NCI-H1048 (cell line): Measurements from ENCODE around the gene POU3F1.
A peak's percentile ranks its signal among the peaks of the same experiment; 100 is the strongest.
"Not testable (repeated sequence)": the region's sequence is repeated elsewhere in the genome, so short reads cannot be mapped to it uniquely, and the experiment has no call there.

Experiments
- DNase-seq: peaks from one replicate; lab custom pipeline; 2025; lab: John Stamatoyannopoulos, UW

Gene POU3F1

DNA sequence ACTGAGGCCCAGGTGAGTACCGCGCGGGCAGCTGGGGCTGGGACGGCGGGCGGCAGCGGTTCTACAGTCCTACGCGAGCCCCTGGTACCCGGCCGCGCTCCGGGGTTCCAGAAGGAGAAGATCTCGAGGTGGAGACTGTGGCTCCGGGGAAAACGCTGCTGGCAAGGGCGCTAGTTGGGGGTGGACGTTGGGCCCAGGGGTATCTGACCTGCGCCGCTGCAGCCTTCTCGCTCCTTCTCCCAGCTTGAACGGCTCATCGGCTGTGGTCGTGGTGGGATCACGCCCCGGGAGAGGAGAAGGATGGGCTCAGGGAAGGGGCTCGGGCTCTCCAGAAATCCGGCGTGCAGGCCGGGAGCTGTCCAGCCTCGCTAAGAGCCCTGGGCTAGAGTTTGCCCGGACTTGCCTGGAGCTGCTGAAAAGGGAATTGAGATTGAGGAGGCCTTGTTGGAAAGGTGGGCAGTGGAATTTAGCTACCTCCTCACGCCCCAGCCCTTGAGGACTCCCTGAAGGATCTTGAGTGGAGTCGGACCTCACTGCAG is 1.1 kb upstream of the POU3F1 start:
- no peak for DNase-seq

DNA sequence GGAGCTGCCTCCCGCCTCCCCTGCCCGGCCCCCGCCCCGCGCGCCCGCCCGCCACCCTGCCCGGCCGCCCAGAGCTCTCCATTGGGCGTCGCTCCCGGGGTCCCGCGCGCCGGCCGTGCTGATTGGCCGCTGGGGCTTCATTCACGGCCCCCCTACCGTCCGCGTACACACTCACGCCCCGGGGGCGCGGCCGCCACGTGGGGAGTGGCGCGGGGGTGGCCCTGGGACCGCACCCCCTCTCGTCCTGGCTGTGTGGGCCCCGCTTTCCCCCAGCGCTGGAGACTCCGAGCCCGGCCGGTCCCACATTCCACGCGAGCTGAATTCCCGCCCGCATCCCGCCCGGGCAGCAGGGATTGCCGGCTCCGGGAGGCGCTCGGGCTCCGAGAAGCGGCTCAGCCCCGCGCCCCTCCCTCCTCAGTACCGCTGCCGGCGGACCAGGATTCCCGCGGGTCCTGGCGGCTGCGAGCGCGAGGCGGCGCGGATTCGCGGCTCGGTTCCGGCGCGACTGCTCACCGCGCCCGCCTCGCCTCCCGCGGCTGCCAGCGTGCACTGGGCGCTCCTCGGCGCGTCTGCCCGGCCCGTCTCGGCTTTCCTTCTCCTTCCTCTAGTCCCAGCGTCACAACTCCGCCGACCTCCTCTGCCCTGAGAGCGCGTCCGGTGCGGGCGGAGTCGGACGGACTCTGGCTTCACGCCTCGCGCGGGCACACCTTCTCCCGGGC is 450 bp upstream of the POU3F1 start:
- peak; percentile 74 for DNase-seq

DNA sequence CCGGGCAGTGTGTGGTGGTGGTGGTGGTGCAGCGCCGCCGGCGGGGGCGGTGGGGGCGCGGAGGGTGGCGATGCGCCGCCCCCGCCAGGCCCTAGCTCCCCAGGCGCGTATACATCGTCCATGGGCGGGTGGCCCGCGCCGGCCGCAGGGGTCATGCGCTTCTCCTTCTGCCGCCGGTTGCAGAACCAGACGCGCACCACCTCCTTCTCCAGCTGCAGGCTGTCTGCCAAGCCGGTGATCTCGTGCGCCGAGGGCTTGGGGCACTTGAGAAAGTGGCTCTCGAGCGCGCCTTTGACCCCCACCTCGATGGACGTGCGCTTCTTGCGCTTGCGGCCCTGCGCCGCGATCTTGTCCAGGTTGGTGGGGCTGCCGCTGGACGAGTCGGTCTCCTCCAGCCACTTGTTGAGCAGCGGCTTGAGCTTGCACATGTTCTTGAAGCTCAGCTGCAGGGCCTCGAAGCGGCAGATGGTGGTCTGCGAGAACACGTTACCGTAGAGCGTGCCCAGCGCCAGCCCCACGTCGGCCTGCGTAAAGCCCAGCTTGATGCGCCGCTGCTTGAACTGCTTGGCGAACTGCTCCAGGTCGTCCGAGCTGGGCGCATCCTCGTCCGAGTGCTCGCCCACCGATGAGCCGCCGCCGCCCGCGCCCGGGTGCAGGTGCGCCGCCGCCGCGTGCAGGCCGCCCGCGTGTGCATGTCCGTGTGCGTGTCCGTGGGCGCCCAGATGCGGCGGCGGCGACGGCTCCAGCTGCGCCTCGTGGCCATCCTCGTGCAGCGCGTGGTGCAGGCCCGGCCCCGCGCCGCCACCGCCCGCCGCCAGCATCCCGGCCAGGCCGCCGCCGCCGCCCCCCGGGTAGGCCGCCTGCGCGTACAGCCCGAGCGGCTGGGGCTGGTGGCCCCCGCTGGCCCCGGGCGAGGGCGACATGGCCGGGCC is 926 bp downstream of the POU3F1 start:
- DNase-seq = no peak

DNA sequence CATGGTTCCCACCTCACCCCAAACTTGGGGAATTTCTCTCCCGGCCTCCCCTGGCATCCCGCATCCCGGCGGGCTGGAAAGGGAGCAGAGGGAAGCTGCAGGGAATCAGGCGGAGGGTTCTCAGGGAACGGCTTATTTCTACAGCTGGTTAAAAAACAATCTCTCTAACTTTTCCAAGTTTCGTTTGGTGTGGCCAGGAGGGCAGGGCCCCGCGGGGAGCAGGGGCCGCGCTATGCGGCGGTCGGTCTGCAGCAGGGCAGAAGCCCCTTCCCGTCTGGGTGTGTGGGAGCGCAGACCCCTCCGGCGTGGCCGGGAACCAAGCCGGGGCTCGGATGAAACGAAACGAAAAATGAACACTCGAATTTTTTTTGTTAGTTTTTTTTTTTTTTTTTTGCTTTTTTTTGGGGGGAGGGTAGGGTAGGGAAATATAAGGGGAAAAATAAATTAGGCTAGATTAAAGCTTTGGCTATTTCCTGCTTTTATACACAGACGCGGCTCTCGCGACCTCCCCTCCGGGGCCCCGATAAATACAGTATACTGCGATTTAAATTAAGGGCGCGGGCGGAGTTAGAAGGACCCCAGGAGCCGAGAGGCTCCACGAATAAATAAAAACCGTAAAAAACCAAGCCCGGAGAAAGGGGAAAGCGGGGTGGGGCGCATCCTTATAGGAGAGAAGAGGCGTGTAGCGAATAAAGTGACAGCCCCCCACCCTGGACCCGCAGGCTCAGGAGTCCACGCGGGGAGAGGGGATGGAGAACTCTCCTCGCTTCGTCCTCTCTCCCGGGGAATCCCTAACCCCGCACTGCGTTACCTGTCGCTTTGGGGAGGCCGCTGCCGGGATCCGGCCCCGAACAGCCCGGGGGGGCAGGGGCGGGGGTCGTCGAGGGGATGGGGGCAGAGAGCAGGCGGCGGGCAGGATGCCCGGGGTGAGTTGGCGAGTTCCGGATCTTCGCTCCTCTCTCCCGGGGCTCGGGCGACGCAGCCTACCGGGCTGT is 2.1 kb downstream of the POU3F1 start:
- no peak for DNase-seq

DNA sequence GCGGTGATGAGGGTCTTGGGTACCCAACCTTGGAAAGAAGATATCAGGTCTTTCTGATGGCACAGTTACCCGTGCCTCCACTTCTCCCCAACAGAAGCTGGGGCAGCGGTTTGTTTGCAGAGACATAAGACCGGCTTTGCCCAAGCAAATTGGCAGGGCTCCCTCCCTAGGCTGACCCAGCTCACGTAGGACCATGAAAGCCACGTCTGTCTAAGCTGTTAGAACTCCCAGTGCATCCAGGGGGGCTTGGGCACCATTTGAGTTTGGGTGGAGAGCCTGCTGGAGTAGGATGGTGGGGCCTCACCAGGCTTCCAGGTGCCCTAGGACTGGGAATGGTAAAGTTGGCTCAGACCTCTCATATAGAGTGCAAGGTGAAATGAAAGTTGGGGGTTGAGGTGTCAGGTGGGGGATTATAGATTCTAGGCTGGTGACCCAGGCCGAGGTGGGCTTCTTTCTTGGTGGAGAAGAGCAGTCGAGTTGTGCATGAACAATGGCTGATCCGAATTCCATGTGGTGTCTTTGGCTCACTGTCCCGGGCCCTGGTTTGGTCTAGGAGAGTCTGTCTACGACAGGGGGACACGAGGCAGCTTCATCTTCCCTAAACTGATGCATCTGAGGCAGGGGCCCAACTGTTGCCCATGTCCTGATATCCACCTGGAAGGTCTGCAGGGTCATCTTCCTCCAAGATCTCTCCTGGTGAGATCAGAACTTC is 3.4 kb downstream of the POU3F1 start:
- no peak for DNase-seq

DNA sequence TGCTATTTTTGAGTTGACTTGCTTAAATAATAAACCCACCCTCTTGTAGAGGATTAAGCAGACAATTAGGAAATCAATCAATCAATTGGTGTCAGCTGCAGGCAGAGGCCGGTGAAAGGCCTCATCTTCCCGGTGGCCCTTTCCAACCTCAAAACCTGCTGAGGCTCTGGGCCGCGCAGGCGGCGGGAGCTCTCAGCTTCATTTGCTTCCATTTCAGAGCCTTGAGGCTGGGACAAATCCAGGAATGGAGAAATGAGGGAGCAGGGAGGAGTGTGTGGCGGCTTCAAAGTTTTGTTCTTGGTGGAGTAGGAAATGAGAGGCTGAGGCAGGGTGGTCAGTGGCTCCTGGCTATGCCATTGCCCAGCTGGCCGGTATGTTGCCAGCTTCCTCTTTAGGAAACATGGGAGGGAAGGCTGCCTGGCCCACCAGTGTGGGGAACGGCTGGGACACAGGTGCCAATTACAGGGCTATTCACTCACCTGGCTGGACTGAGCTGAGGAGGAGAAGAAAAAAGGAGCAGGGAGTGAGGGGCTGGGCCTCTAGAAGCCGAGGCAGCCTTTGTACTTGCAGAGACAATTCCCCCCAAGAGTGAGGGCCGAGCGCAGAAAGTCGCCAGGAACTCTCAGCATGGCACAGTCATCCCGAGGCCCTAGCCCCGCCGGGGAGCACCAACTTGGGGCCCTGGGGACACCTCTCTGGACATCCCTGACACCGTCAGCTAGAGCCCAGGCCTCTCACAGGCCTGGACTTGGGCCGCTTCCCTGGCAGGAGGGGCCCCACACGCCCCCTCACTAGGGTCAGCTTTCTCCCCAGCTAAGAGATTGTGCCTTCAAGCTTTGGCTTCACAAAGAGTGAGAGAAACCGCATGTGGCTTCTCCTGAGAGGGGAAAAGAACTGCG is 4.4 kb downstream of the POU3F1 start:
- no peak for DNase-seq

DNA sequence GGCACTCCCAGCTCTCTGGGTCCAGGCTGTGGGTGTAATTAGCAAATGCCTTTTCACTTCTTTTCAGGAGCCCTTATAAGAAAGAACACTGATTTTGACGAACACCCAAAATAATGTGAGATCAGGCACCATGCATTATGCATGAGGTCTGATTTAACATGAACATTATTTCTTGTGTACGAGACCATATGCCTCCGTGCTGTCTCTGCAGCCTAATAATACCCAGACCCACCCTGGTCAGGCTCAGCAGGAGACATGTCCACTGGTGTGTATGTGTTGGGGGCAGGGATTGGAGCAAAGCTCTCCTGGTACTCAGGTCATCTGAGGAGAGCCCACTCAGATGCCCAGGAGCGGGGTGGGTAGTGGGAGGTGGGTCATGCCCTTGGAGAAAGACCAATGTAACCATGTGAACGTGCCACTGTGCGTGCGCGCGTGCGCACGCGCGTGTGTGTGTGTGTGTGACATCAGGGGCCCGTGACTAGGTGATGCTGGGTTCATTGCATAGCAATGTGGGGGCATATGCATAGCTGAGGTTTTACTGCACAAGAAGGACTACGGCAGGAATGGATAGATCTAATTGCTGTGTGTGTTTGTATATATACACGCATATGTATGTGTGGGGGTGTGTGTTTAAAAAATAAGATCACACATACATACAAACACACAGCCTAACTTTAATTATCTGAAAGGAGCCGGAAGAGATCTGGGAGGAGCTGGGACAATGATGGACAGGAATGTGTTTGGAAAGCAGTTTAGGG is 7.1 kb downstream of the POU3F1 start:
- no peak for DNase-seq

DNA sequence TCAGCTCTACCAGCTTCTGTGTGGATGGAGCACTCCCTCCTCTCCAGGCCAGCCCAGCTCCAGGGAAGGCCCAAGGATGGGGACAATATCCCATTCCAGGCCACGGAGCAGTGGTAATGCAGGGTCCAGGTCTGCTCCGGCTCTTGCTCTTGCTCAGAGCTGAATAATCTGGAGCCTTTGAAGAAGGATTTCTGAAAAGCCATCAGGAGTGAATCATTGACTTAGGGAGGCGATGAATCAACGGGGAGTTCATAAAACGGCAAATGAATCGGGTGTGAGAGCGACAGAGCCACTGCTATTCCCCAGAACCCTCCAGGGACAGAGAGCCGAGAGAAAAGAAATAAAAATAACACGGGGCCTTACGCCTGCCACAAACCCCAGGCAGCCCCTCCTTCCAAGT is 7.7 kb downstream of the POU3F1 start:
- no peak for DNase-seq

DNA sequence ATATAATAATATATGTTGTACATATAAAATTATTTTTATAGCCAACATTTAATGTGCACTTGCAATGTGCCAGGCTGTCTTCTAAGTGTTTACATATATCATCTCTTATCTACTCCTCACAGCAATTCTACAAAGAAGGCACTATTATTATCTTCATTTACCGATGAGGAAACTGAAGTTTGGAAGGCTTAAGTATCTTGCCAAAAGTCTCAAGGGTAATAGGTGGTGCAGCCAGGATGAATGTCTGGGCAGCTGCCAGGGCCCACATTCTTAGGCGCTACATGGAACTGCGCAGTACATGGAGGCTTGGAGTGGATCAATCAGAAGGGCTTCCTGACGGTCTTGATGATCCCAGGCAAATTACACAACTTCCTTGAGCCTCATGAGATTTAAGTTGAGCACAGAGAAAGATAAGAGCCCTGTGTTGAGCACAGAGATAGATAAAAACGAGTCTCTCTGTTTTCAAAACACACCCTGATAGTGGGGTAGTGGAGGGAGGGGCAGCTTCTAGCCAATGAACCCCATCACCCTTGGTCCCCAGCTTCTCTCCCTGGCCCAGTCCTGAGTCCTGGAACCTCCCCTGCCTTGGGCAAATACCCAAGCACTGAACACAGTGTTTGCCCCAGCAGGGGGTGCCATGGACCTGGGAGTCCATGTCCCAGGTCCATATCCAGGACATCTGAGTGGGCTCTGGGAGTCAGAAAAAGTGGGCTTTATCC is 9.2 kb downstream of the POU3F1 start:
- no peak for DNase-seq

DNA sequence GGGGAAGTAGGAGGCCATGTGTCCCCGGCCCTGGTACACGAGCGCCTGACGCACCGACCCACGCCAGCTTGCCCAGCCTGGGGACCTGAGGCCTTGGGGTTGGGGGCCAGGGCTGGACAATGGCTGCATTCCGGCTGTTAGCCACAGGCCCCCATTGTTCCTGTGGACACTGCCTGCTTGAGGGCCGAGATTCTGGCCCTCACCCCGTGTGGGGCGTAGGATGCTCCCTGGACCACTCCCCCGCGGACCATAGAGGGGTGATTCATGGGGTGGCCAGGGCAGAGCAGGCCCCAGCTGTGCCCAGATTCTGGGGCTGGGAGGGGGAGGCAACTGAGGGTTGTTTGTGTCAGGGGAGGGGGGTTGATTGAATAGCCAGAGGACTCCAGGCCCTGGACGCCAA is 11.7 kb downstream of the POU3F1 start:
- DNase-seq = no peak

DNA sequence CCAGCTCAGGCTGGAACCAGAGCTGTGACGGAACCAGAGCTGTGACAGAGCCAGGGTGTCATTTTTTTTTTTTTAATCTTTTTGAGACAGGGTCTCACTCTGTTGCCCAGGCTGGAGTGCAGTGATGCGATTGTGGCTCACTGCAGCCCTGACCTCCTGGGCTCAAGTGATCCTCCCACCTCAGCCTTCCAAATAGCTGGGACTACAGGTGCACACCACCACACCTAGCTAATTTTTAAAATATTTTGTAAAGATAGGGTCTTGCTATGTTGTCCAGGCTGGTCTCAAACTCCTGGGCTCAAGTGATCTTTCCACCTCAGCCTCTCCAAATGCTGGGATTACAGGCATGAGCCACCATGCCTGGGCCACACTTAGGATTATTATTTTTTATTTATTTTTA is 13.6 kb downstream of the POU3F1 start:
- not testable (repeated sequence) for DNase-seq

DNA sequence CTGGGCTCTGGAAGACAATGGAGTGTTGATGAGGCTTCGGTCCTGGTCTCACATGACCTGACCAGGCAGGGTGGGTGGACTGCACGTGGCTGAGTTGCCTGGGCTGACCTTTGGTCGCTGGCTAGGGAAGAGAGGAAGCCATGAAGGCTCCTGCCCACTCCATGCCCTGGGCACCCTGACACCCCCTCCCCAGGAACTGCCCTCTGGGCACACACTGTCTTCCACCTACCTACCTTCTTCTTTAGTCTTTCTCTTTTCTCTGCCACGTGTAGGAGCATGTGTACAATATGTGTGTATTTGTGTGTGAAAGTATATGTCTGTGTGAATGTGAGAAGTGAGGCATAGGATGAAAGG is 15.1 kb downstream of the POU3F1 start:
- no peak for DNase-seq

DNA sequence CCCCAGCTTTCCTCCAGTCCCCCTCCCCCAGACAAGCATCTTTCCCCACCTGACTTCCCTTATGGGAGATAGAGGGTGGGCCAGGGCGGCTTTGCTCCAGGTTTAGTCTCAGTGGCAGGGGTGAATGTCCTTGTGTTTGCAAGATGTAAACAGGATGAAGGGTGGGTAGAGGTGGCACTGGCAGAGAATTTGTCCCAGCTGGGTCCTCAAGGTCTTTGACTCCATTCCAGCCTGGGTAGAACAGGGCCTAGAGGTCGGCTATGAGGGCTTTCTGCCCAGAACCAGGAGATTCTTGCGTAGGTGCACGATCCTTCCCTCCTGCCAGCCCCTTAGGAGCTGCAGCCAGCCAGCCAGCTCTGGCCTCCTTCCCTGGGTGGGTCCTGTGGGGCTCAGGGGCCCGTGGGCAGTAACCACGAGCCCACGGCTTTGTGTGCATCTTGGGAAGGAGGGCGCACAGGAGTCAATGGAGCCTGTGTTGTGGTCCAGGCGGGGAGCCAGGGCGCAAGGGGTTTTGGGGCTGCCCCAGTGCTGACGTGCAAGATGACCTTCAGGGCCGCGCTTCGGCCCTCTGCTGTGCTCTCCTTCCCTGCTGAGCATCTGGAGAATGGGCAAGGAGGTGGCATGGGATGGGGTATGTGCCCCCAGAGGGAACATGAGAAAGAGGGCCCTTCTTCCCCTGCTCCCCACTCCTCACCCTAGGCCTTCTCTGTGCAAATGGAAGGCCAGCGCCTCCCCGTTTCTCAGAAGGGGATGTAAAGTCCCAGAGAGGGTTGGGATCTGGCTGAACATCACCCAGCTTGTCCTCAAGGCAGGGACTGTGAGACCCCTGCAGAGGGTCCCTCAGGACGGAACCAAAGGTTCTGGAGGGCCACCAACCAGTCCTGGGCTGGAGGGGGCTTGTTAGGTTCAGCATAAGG is 15.7 kb downstream of the POU3F1 start:
- DNase-seq = no peak

DNA sequence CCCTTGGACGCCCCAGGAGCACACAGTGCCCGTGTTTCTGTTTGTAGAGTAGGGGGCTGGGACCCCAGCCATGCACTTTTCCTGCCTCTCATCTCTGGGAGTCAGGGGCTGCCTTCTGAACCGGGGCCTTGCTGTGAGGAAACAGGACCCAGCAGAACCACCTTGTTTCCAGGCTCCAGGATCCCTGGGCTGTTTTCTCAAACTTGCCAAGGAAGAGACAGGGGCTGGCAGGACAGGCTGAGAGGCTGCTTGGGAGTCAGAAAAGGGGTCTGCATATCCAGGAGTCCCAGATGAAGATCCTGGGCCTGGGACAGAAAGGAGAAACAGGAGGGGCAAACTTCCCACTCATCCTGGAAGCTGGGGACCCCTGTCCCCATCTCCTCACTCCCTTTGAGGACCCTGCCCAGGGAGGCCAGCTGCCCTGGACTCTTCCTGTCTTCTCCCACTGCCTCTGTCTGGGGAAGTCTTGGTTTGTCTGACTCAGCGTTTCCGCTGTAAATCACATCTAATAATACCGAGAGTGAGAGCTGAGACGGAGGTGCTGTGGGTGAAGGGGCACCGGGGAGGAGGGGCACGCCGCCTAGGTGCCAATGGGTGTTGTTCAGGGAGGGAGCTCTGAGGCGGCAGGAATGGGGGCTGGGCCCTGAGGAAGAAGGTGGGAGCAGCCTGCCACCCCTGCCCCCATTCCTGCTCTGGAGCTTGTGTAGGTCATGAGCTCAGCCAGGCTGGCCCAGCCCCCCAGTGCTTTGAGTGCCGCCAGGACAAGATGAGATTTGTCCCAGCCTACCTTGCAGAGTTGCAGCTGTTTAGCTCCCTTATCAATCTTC is 16.7 kb downstream of the POU3F1 start:
- DNase-seq = no peak

DNA sequence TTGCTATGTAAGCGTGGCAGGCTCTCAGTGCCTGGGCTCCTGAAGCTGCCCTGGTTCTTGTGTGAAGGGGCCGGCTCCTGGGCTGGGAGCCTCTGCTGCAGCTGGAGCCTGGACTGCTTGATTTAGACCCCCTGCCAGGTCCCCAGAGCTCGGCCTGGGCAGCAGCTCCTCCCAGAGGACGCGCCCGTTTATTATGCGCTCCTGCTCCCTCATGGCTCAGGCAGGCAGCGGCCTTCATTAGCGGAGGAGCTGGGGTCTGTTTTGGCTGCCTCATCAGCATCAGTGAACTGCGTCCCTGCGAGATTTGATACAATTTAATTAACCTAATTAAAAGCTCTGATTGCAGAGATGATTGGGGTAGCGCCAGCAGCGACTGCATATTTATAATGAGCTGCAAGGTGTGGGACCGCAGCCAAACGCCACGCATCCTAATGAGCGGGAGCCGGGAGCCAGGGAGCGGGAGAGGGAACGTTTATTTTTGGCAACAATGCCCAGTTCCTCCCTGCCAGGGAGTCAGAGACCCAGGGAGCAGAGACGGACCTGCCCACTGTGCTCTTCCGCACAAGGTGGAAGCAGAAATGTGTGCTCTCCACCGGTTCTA is 17.4 kb downstream of the POU3F1 start:
- no peak for DNase-seq

DNA sequence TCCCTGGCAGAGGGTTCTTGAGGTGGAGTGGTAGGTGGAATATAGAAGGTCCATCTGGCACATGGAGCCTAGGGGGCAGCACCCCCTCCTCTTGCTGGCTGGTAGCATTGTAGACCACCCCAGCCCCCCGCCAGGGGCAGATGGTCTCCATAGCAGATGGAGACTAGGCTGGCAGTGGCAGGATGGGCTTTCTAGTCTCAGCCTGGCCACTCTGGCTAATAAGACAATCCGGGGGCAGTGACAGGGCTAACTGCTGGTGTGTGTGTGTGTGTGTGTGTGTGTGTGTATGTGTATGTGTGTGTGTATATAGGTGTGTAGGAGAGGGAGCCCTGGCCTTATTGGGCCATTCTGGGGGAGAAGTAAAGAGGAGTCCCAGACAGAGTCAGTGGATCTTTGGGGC is 17.9 kb downstream of the POU3F1 start:
- DNase-seq = no peak
